ENCODE data around the gene CDH3.

The CDH3 gene

DNA sequence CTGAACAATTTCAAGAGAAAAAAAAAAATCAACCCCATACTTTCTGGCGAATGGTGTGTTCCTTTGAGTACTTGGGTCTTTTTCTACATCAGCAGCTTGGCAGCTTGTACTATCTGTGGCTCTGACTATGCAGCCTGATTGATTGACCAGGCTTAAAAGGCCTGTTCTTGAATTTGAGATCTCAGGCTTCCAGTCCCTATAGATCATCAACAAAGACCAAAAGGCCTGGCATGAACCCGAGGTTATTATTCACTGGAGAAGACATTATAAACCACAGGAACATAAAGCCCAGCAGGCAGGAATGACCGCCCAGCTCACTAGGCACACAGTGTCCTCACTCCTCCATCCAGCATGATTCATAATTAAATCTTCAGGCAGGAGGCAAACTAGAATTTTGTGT, 32.1 kb upstream of the CDH3 start:
- in situ Hi-C loops (cut with MboI; ENCODE audit: low pct_unique_long_range_greater_than_20kb, low sequenced_read_pairs, unreplicated experiment), result no loop called here
- TF ChIP-seq, protein P1, sequence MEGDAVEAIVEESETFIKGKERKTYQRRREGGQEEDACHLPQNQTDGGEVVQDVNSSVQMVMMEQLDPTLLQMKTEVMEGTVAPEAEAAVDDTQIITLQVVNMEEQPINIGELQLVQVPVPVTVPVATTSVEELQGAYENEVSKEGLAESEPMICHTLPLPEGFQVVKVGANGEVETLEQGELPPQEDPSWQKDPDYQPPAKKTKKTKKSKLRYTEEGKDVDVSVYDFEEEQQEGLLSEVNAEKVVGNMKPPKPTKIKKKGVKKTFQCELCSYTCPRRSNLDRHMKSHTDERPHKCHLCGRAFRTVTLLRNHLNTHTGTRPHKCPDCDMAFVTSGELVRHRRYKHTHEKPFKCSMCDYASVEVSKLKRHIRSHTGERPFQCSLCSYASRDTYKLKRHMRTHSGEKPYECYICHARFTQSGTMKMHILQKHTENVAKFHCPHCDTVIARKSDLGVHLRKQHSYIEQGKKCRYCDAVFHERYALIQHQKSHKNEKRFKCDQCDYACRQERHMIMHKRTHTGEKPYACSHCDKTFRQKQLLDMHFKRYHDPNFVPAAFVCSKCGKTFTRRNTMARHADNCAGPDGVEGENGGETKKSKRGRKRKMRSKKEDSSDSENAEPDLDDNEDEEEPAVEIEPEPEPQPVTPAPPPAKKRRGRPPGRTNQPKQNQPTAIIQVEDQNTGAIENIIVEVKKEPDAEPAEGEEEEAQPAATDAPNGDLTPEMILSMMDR (IDR thresholded peaks at IDR 0.05; ENCODE audit: extremely low read depth, insufficient read depth, missing control alignments), result no peak
- no peak for DNase-seq (ENCODE audit: low spot score)

DNA sequence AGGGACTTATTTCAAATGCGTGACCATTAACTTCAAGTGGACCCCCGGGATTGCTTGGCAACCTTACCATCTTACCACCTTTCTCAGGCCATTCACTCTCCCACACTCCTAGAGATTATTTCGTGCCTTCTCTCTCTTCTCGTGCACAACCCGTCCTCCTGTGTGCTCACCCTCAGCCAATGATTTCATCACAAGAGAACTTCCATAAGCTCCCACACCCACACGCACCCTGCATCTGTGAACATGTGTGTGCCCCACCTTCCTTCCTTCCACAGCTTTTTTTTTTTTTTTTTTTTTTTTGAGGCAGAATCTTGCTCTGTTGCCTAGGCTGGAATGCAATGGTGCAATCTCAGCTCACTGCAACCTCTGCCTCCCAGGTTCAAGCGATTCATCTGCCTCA, 27.4 kb upstream of the CDH3 start:
- TF ChIP-seq, protein P1 (IDR thresholded peaks at IDR 0.05; ENCODE audit: extremely low read depth, insufficient read depth, missing control alignments), result no peak
- in situ Hi-C loops (cut with MboI; ENCODE audit: low pct_unique_long_range_greater_than_20kb, low sequenced_read_pairs, unreplicated experiment), result no loop called here
- DNase-seq (ENCODE audit: low spot score), result no peak

DNA sequence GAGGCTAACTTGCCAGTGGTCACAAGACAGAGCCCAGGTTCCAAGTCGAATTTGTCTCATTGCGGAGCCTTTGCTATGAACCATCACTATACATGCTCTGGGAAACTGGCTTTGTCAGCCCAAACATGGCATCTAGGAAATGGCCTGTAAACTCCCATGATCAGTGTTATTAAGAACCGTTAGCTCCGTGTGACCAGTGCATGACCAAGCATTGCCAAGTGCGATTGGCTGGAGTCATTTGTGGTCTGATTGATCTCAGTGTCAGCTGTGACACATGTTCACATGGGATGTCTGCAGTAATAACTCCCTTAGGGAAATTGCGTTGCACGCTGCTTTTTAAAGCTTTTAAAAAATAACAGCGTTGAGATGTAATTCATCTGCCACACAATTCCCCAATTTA, 18.6 kb upstream of the CDH3 start:
- no peak for DNase-seq (ENCODE audit: low spot score)
- in situ Hi-C loops (cut with MboI; ENCODE audit: low pct_unique_long_range_greater_than_20kb, low sequenced_read_pairs, unreplicated experiment), result no loop called here
- TF ChIP-seq, protein P1 (IDR thresholded peaks at IDR 0.05; ENCODE audit: extremely low read depth, insufficient read depth, missing control alignments), result no peak

DNA sequence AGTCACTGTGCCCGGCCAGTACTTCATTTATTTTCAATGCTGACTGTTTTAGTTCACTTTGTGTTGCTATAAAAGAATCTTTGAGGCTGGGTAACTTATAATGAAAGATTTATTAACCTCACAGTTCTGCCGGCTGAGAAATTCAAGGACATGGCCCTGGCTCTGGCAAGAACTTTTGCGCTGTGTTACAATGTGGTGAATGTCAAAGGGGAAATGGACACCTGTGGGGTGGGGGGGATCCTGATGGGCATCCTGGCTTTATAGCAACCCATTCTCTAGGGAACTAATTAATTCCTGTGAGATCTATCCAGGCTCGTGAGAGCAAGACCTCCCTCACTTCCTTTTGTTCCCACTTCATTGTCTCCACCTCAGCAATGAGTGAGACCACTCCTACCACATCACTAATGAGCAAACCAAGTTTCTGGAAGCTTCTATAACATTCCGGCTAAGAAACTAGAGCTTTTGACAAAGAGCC, 17.1 kb upstream of the CDH3 start:
- no peak for DNase-seq (ENCODE audit: low spot score)
- in situ Hi-C loops (cut with MboI; ENCODE audit: low pct_unique_long_range_greater_than_20kb, low sequenced_read_pairs, unreplicated experiment), result no loop called here
- TF ChIP-seq, protein P1 (IDR thresholded peaks at IDR 0.05; ENCODE audit: extremely low read depth, insufficient read depth, missing control alignments), result no peak

DNA sequence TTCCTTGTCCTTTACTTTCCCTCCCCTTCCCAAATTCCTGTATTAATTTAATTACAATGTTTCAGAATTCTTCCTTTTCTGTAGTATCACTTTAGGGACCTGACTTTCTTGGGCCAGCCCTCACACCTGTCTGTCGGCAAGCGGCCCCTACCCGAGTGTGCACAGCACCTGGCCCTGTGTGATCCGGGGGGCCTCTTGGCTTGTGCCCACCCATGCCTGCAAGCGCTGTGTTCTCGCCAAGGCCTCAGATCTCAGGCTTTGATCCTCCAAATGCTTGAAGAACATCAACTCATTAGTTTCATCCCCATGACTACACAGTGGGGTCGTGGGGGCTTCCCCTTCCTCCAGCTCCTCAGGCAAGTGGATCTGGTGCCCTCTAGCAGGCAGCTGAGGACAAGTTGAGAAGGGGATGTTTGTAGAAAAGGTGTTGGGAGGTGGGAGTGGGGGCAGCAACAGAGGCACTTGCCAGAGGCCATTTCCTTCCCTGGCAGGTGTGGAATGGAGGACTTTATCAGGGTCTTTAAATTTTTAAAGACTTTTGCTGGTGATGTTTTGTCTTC, 15.7 kb upstream of the CDH3 start:
- TF ChIP-seq, protein P1 (IDR thresholded peaks at IDR 0.05; ENCODE audit: extremely low read depth, insufficient read depth, missing control alignments), result no peak
- in situ Hi-C loops (cut with MboI; ENCODE audit: low pct_unique_long_range_greater_than_20kb, low sequenced_read_pairs, unreplicated experiment), result no loop called here

DNA sequence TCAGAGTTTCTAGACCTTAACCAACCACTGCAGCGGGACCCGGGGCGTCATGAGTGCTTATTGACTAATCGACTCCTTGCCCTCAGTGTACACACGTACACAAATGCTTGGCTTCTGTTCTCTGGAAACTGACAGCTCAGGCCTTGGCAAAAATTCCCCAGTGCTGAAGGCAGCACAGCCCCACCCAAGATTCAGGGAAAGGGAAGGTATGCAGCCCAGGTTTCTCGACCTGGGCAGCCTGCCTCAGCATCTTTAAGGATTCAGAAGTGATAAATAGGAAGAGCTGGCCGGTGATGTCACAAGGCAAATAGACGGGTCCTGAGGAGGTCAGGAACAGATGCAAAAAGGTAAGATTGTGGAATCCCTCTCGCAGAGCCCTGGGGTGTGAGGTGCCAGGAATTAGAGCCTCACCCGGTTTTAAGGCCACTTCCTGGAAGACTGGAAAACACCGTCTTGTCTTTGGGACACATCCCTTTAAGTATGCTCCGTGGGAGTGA, 9.0 kb upstream of the CDH3 start:
- no peak for DNase-seq (ENCODE audit: low spot score)
- in situ Hi-C loops (cut with MboI; ENCODE audit: low pct_unique_long_range_greater_than_20kb, low sequenced_read_pairs, unreplicated experiment), result no loop called here
- TF ChIP-seq, protein P1 (IDR thresholded peaks at IDR 0.05; ENCODE audit: extremely low read depth, insufficient read depth, missing control alignments), result no peak

More for the DNA sequence above, 15.7 kb upstream of the CDH3 start:
- DNase-seq (ENCODE audit: low spot score), result no peak
